Measurements from ENCODE around the gene PFKP.
"Not testable (repeated sequence)": the region's sequence is repeated elsewhere in the genome, so short reads cannot be mapped to it uniquely, and the experiment has no call there.

Gene PFKP

GRCh38 chr10:3159152-3159551 is 91.8 kb downstream of the PFKP start:
- no peak for DNase-seq (ENCODE audit: low spot score)

- no peak for DNase-seq (ENCODE audit: low spot score)
These were observed 95.2 kb downstream of the PFKP start for GRCh38 chr10:3162533-3162932.

GRCh38 chr10:3163879-3164278 is 96.5 kb downstream of the PFKP start:
- DNase-seq (ENCODE audit: low spot score): no peak

GRCh38 chr10:3165196-3165595 is 97.8 kb downstream of the PFKP start:
- no peak for DNase-seq (ENCODE audit: low spot score)

GRCh38 chr10:3166496-3167290 is 99.3 kb downstream of the PFKP start:
- DNase-seq (ENCODE audit: low spot score): no peak

GRCh38 chr10:3167611-3168330 is 100.4 kb downstream of the PFKP start:
- DNase-seq (ENCODE audit: low spot score): no peak

- DNase-seq (ENCODE audit: low spot score): no peak
These were observed 101.9 kb downstream of the PFKP start for GRCh38 chr10:3169271-3169670.

- DNase-seq (ENCODE audit: low spot score): no peak
These were observed 102.3 kb downstream of the PFKP start for GRCh38 chr10:3169673-3170072.

- DNase-seq (ENCODE audit: low spot score): not testable (repeated sequence)
These were observed 104.1 kb downstream of the PFKP start for GRCh38 chr10:3171488-3171887.

GRCh38 chr10:3172081-3172445 is 104.7 kb downstream of the PFKP start:
- DNase-seq (ENCODE audit: low spot score): peak; percentile 58

- peak; percentile 99 for DNase-seq (ENCODE audit: low spot score)
These were observed 105.3 kb downstream of the PFKP start, which contains the start of gene PITRM1 for GRCh38 chr10:3172446-3173170. Gene PITRM1, minus strand, starts transcription at chr10:3172782. Its CDS starts 10 bp downstream, at chr10:3172772.

GRCh38 chr10:3173171-3173878 is 106.0 kb downstream of the PFKP start:
- DNase-seq (ENCODE audit: low spot score): no peak

GRCh38 chr10:3178042-3178441 is 110.7 kb downstream of the PFKP start:
- no peak for DNase-seq (ENCODE audit: low spot score)

- DNase-seq (ENCODE audit: low spot score): no peak
These were observed 111.8 kb downstream of the PFKP start for GRCh38 chr10:3179174-3179573.

GRCh38 chr10:3180355-3181025 is 113.1 kb downstream of the PFKP start:
- DNase-seq (ENCODE audit: low spot score): no peak

GRCh38 chr10:3185386-3185785 is 118.0 kb downstream of the PFKP start:
- DNase-seq (ENCODE audit: low spot score): no peak

- no peak for DNase-seq (ENCODE audit: low spot score)
These were observed 119.0 kb downstream of the PFKP start for GRCh38 chr10:3186368-3186767.
